GM21360 (cell line): ENCODE data around the gene SUMO1.
"Not testable (repeated sequence)": the region's sequence is repeated elsewhere in the genome, so short reads cannot be mapped to it uniquely, and the experiment has no call there.

Experiments
- ATAC-seq: cut with Tn5 transposase; IDR thresholded peaks from one replicate; pipeline ENCODE4 v1.9.1; 2021; ENCODE audit warnings: mild to moderate bottlenecking, moderate library complexity; ENCODE audit not compliant: unreplicated experiment

SUMO1 gene

DNA sequence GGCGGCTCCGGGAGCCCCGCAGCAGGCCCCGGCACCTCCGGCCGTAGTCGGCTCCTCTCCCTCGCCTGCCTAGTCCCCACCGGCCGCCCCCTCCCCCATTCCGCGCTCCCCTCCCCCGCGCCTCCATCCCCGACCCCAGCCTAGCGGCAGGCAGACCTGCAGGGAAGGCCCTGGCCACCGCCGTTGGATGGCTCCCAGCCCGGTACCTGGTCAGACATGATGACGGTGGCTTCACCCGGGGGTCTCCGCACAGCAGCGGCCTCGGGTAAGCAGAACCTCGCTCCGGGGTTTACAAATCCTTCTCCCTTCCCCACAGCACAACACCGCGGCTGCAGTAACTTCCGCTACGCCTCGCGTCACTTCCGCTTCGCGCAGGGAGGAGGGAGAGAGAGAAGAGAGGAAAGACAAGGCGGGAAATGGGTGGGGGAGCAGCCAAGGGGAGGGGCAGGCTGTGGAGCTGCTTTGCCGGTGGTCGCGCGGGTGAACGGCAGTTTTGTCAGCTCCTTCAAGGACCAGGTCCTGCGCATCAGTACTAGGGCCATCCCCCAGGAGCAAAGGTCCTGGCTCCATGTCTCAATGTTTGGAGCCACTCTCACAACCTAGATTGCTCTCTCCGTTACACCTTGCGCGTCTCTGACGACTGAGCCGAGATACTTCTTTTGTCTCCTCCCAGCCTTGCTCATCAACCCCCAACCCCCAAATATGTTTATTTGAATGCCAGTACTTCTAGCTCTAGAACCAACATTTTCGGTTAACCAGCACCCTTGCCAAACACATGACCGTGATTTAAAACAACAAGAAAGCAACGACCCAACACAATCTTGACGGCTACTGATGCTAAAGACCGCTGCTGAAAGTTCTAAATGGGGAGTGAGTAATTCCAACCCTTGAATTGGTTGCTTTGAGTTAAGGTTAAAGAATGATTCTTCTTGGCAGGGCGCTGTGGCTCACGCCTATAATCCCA lies at the start of gene SUMO1:
Gene SUMO1 (minus strand): TSS at position 364 of the 964 bp plus-strand sequence. CDS start 146 bp downstream, at position 218.
- peak; percentile 94 for ATAC-seq

DNA sequence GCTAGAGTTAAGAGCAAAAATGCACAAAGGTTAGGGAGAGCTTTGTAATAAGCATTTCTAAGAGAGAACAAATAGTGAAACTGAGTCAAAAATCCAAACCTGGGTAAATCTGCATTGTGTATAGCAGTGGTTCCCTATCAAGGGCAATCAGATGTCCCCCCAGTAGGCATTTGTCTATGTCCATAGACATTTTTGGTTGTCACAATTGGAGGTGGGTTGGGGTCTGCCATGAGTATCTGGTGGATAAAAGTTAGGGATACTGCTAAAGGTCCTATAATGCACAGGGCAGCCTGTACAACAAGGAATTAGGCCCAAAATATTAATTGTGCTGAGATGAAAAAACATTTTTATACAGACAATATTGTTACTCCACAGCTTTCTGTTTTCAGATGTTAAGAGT lies 48.2 kb upstream of the SUMO1 start:
- ATAC-seq, result no peak

DNA sequence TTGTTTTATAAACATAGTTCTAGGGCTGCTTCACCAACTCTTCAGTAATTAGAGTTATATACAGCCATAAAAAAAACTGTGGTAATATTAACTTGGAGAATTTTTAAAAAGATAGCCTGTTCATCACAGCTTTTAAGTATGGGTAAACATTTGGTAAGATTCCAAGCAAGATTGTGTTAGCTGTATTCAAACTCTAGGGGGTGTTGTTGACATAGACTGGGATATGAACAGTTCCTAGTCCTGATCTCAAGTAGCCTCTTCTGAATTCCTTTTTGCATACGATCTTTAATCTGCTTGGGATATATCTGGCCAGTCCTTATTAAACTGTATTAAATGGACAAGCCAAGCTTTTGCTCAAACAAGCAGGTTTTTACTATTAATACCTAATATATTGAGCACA lies 40.5 kb upstream of the SUMO1 start:
- ATAC-seq, result no peak

DNA sequence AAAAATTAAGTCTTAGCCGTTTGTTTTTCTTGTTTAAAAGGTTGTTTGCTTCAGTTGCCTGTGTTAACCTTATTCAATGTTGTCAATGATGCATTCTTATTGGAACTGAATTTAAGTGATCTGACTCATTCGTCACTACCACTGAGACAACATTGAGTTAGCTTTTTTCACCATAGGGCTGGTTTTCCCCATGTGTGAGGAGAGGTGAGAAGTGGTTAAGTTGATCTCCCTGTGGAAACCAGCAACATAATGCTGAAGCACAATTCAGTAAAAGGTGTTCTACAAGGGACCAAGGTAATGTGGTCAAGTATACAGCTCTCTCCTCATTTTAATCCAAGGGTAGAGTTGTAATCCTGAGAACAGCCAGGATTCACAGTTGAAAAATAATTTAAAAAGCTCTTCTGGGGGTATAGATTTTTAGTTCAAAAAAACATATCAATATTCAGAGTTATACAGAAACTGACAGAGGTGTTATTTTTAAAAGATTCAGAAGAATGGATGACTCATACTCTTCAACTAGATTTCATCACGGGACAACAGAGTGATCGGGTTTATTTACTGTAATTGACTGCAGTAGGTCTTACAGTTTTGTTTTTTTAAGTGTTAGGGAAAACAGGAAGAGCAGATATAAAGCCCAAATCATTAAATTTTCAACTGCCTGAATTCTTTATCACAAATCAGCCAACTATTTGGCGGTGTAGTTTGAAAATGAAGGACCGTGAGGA lies 39.8 kb upstream of the SUMO1 start:
- no peak for ATAC-seq

DNA sequence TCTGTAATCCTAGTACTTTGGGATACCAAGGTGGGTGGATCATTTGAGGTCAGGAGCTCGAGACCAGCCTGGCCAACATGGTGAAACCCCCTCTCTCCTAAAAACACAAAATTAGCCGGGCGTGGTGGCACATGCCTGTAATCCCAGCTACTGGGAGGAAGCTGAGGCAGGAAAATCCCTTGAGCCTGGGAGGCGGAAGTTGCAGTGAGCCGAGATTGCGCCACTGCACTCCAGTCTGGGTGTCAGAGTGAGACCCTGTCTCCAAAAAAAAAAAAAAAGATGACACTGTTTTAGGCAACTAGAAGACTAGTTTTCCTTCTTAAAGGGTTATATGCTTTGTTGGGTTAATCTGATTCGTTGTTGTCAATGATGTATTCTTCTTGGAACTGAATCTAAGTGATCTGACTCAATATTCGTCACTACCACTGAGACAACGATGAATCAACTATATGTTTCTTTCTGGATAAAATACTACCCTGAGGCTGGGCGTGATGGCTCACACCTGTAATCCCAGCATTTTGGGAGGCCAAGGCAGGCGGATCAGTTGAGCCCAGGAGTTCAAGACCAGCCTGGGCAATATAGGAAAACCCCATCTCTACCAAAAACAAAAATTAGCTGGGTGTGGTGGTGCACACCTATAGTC lies 37.8 kb upstream of the SUMO1 start:
- not testable (repeated sequence) for ATAC-seq

DNA sequence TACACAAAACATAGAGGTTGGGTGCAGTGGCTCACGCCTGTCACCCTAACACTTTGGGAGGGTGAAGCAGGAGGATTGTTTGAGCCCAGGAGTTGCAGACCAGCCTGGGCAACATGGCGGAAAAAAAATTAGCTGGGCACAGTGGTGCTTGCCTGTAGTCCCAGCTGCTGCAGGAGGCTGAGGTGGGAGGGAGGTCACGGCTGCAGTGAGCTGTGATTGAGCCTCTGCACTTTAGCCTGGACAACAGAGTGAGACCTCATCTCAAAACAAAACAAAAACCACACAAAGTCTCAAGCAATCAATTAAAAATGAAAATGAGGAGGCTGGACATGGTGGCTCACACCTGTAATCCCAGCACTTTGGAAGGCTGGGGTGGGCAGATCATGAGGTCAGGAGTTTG lies 32.1 kb upstream of the SUMO1 start:
- ATAC-seq, result no peak

DNA sequence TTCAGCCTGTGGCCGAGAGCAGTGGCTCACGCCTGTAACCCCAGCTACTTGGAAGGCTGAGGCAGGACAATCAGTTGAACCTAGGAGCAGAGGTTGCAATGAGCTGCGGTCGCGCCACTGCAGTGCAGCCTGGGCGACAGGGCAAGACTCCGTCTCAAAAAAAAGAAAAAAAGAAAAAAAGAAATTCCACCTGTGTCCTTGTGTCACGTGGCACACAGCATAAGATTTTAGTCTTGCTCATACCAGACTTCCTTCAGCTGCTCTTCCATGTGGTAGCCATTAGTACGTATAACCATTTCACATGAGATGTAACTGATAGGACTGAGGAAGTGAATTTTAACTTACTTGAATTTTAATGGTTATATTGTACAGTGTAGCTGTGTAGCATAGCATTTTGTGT lies 31.2 kb upstream of the SUMO1 start:
- ATAC-seq, result no peak

DNA sequence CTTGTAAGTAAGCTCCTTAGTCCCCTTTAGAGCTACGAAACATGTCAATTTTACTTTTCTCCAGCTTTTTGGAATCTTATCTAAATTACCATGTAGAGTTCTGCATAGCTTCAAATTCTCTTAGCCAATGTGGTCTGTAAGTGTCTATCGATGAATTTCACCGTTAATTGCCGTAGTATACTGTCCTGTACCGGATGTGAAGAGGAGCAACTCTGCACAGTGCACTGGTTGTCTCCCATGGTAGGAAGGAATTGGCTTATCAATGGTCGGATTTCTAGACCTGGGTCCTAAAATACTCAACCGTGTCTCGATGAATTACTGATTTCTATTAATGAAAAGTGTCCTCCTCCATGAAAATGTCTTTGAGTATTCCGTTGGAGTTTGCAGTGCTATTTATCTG lies 29.1 kb upstream of the SUMO1 start:
- no peak for ATAC-seq

DNA sequence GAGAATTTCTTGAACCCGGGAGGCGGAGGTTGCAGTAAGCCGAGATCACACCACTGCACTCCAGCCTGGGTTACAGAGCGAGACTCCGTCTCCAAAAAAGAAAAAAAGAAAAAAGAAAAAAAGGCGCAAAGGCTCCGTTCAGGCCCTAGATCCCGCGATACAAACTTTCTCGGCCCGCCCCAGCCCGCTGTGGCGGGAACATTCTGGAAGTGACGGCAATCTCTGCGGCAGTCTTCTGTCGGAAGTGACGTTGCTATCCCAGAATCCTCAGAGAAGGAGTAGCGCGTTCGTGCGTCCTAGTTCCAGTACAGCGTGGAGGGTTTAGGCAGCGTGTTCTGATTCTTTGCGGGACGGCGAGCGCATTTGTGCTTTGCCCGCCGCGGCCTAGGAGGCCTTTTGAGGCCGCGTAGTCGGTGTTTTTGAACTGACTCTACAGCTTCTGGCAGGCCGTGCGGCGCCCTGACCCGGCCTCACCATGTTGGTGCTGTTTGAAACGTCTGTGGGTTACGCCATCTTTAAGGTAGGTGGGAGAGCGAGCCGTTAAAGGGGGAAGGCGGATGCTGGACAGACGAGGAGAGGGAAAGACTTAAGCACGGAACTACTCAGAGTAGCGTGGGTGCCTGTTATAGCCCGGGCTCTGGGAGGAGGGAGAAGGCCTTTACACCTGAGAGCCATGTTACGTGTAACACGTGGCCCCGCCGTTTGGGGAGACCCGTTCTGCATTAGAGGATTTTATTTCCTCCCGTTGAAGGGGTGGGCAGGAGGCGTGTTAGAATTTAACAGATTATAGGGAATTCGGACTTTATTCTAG lies 27.3 kb upstream of the SUMO1 start, which contains the start of gene NOP58:
Gene NOP58 (plus strand): TSS at position 297 of the 811 bp plus-strand sequence. CDS start 179 bp downstream, at position 476.
- peak; percentile 80 for ATAC-seq

DNA sequence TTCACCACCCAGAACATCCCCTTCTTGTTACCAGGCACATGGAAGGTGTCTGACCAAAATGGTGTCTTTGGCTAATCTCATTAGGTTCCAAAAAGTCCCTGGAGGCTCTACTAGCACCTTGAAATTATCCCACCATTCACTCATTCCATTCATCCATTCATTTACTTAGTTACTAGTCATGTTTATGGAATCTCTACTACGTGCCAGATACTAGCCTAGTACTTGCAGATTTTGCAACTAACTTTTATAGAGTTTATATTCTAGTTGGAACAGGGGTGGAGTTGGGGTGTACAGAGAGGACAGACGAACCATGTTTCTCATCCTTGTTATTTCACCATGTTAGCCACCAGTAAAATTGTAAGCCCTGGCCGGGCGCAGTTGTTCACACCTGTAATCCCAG lies 23.1 kb upstream of the SUMO1 start:
- ATAC-seq, result no peak

DNA sequence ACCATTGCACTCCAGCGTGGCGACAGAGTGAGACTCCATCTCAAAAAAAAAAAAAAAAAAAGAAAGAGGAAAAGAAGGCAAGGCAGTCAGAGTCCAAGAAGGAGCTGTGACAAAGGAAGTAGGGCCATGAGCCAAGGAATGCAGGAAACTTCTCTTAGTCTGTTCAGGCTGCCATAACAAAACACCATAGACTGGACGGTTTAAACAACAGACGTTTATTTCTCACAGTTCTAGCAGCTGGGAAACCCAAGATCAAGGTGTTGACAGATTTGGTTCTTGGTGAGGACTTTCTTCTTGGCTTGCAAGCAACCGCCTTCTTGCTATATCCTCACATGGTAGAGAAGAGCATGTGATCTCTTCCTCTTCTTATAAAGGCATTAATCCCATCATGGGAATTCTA lies 13.1 kb upstream of the SUMO1 start:
- ATAC-seq, result no peak

DNA sequence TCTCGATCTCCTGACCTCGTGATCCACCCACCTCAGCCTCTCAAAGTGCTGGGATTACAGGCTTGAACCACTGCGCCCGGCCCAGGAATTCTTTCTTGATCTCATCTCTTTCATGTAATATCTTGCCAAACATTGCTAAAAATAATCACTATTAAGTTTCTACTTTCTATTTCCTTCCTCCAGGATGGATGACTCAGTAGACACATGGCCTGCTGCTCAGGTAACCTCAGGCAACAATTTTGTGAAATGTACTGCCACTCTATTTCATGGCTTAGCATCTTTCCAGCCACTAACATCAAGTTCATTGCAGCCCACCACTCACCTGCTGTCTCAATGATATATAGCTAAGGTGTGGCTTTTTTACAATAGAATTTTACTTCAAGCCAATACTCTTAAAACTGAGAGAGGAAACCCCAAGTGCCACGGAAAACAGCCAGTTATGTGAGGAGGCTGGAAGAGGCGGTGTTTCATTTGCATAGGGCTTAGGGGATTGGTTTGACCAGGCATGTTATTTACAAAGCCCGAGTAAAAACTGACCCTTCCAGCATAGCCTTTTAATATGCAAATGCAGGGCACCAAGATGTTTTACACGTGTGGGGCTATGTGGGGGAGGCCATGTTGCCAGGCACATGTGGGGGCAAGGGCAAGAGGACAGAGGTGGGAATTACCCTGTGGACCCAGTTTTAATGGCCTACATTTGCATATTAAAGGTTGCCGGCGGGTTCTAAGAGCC lies 11.3 kb upstream of the SUMO1 start:
- ATAC-seq, result no peak

DNA sequence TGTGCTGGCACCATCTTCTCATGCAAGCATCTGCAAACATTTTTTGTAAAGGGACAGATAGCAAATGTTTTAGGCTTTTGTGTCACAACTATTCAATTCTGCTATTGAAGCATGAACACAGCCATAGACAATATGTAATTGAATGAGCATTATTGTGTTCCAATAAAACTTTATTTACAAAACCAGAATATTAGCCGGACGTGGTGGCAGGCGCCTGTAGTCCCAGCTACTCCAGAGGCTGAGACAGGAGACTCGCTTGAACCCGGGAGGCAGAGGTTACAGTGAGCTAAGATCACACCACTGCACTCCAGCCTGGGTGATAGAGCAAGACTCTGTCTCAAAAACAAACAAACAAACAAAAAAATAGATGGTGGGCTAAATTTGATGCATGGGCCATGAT lies 9.3 kb upstream of the SUMO1 start:
- ATAC-seq, result not testable (repeated sequence)

DNA sequence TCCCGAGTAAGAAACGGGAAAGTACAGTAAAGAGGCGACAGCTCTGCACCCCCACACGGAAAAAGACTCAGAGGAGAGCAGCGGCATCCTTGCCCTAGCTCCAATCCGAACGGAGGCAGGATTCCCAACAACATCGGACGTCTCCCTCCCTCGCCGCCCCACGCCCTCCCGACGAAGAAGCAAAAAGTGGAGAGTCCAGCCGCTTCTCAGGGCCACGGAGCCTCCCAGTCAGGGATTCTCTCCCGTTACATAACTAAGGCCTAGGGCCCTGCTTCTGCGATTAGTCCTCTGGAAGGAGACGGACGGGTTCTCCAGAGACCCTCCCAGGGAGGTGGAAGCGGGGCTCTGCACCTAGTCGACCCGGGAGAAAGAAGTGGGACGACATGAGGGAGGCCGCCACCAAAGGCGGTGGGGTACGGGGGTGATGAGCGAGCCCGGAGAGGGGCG lies 587 bp downstream of the SUMO1 start:
- ATAC-seq, result peak; percentile 38

DNA sequence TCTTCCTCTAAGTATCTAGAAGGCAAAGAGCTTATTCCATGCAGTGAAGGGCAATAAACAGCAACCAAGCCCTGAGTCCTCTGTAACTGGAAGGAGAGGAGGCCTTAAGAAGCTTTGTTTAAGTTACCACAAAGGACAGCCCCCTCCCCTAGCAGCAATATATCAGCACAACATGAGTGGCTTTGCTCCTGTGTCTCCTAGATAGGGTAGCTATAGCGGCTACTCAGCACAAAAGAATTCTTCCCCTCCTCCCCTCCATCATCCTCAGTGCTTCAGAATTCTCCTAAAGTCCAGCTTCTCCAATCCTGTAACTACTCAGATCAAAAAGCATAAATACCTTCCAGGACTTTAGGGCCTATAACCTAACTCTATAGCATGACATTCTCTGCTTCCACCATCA lies 16.5 kb downstream of the SUMO1 start:
- no peak for ATAC-seq

DNA sequence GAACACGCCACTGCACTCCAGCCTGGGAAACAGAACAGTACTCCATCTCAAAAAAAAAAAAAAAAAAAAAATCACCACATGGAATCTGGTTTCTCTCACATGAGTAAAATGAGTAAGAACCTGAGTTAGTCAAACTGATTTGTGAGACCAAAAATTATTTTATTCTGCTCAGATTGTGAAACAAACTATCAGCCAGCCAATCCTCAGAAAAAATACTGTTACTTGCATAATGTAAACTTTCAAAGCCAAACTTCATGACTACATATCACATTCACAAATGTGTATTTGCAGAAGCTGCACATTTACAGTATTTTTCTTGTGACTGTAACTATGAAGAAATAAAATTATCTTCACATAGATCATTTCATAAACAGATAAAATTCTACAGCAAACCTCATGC lies 23.2 kb downstream of the SUMO1 start:
- no peak for ATAC-seq

DNA sequence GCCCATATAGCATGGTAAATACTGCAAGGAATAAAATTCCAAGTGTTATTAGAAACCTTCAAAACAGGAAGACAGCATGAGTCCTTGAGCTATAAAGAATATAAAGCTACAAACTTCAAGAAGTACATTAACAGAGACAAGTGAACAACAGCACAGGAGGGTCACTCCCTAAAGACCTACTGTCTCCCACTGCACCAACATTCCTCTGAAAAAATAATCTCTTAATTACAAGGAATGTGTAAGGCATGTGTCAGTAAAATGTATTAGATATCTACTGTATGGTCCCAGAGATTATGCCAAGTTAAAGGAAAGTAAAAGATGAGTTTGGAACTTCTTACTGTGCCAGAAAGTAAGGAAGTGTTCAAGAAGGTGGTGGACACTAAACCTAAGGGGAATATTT lies 29.9 kb downstream of the SUMO1 start:
- ATAC-seq, result no peak

DNA sequence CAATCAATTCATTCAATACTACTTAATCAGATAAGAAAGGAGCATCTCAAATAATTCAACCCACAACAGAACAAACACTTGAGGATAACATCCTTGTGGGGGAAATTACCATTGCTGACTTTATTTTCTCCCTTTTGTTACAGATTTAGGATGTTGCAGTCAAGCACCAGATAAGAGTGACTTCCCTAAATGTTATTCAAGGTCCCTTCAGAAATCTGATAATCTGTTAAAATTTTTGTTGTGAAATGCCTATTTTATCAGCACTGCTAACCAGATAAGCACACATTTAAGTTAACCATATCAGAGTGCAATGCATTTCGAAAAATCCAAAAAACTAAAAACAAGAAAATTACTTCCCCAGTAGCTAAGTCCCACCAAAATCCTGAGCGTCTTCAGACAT lies 33.5 kb downstream of the SUMO1 start:
- no peak for ATAC-seq

DNA sequence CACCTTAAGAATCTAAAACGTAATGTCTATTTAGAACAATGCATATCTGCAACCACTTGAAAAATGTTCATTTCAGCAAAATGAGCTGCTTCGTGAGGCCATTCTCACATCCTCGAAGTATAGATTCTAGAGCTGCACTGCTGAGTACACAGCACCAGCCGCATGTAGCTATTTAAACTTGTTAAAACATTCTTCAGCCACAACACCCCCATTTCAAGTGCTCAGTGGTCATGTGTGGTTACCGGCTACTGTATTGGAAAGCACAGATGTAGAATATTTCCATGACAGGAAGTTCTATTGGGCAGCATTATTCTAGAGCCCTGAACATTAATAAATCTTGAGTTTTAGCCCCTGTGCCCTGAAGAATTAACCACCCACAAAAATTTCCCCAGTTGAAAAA lies 35.0 kb downstream of the SUMO1 start:
- ATAC-seq, result no peak
